Neural crest cell (in vitro differentiated cells): ENCODE measurements around the gene ARHGAP30. TPM values are rescaled to one million over a fixed set of nuclear protein-coding genes. Genes with fewer than 3 reads are reported as not detected.
A peak's percentile ranks its signal among the peaks of the same experiment; 100 is the strongest.

ENCODE experiments used
- DNase-seq: peaks from one replicate; pipeline ENCODE4 v3.0.0; 2021; ENCODE audit warnings: low read depth, mixed read lengths, low spot score
- H3K27ac Mint-ChIP-seq: one replicate; pipeline ENCODE4 v1.8.0; 2021; ENCODE audit warnings: mild to moderate bottlenecking, mixed read lengths; ENCODE audit not compliant: unreplicated experiment
- H3K27me3 Mint-ChIP-seq: 2 replicates; pipeline ENCODE4 v1.8.0; 2021; ENCODE audit warnings: low read depth, mild to moderate bottlenecking, mixed read lengths
- H3K36me3 Mint-ChIP-seq: 2 replicates; pipeline ENCODE4 v1.8.0; 2021; ENCODE audit warnings: low read depth, mild to moderate bottlenecking, mixed read lengths
- H3K4me1 Mint-ChIP-seq: 2 replicates; pipeline ENCODE4 v1.8.0; 2021; ENCODE audit warnings: mixed read lengths
- H3K4me3 Mint-ChIP-seq: one replicate; pipeline ENCODE4 v1.8.0; 2021; ENCODE audit warnings: mild to moderate bottlenecking, mixed read lengths
- H3K9me3 Mint-ChIP-seq: 2 replicates; pipeline ENCODE4 v1.8.0; 2021; ENCODE audit warnings: mixed read lengths
- CTCF ChIP-seq: fragments of 200-600 bp; sonication (generic); conservative IDR thresholded peaks from 2 replicates; pipeline ENCODE4 v1.5.0; 2021; ENCODE audit warnings: antibody characterized with exemption, mild to moderate bottlenecking
- total RNA-seq: library from RNA; stranded (reverse); gene quantifications from 2 replicates; pipeline ENCODE4 v1.2.1, GENCODE V29; 2021

ARHGAP30 gene
- total RNA-seq, 1 donor from 2014 or later = not detected

DNA sequence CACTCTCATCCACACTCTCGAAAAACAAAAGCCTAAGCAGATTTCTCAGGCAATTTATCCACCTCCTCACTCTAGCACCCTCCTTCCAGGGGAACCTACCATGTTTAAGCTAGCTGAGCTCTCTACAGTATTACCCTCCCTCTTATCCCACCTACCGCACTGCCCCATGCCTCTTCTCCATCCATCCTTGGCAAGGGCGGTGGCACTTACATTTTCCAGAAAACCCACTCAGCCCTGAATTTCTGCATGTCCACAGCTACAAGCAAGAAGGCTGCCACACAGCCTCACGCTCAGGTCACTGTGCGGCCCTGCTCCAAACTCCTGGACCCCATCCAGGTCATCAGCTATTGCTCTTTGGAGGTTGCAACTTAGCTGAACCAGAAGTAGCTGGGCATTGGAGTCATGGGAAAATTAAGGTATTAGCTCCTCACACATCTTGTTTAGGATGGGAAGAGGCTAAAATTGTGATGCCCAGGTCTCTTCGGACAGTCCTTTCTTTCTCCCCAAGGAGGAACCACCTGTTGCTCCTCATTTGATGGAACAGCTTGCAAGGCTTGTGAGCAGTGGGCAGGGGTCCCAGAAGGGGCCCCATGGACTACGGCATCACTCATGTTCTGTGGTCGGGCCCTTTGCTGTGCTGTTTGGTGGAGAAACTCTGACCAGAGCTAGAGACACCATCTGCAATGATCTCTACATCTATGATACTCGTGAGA, 29.6 kb upstream of the ARHGAP30 start:
- Mint-ChIP-seq H3K27ac (no peak overlapping the region), H3K4me1 (peaks cover 23% of the 10 kb centered on the region), H3K9me3 (no peaks in the 10 kb centered on the region), H3K36me3 (peaks cover 5% of the 10 kb centered on the region), H3K4me3 (peak overlapping the region; percentile 82), H3K27me3 (peaks cover 19% of the 10 kb centered on the region)
- TF ChIP-seq CTCF = no peak
- no peak for DNase-seq

DNA sequence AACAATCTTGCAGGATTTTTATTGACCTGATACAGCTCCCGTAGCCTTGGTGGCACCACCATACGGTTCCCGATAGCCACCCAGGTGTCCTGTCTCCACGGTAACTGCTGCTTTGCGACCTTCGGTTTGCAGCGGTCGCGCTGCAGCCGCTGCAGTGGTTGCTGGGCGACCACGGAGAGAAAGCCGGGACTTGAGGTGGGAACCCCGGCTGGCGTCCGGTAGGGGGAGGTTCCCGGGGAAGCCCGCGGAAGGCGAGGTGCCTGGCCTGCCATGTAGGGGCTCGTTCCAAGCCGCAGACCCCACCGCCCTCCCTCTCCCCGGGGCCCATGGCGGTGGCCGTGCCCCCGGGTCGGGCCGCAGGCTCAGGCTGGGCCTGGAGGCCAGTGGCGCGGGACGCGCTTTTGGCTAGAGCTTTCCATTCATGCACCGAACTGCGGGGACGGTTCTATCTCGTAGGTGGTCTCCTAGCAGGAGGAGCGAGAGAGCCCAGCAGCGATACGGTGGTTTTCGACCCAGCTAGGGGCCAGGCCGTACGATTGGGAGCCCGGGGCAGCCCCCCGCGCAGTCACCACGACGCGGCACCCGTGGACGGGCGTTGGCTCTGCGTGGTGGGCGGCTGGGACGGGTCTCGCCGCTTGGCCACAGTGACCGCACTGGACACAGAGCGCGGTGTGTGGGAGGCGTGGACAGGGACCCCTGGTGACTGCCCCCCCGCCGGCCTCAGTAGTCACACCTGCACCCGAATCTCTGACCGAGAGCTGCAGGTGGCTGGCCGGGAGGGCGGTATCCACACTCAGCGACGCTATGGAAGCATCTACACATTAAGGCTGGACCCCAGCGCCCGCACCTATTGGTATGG, 28.7 kb upstream of the ARHGAP30 start, which contains the start of gene KLHDC9:
TSS of gene KLHDC9 (plus strand) at position 152 of the 859 bp plus-strand sequence. CDS start at position 327, 175 bp downstream.
- peak; percentile 29 for TF ChIP-seq CTCF
- peak; percentile 74 for DNase-seq
- peak within 1 kb of the TSS; percentile 48 for H3K27ac Mint-ChIP-seq
- H3K27me3 Mint-ChIP-seq = peaks cover 19% of the 10 kb centered on the region
- H3K36me3 Mint-ChIP-seq = peaks cover 5% of the 10 kb centered on the region
- peaks cover 23% of the 10 kb centered on the region for H3K4me1 Mint-ChIP-seq
- H3K9me3 Mint-ChIP-seq = no peaks in the 10 kb centered on the region
- peak within 1 kb of the TSS; percentile 92 for H3K4me3 Mint-ChIP-seq

- Mint-ChIP-seq H3K9me3 (no peaks in the 10 kb centered on the region), H3K27me3 (peaks cover 19% of the 10 kb centered on the region), H3K4me1 (peaks cover 23% of the 10 kb centered on the region), H3K4me3 (peak overlapping the region; percentile 59), H3K36me3 (peaks cover 2% of the 10 kb centered on the region), H3K27ac (no peak overlapping the region)
- no peak for DNase-seq
- TF ChIP-seq CTCF = no peak
Observed at GRCh38 chr1:161096530-161096929, 26.8 kb upstream of the ARHGAP30 start.

DNA sequence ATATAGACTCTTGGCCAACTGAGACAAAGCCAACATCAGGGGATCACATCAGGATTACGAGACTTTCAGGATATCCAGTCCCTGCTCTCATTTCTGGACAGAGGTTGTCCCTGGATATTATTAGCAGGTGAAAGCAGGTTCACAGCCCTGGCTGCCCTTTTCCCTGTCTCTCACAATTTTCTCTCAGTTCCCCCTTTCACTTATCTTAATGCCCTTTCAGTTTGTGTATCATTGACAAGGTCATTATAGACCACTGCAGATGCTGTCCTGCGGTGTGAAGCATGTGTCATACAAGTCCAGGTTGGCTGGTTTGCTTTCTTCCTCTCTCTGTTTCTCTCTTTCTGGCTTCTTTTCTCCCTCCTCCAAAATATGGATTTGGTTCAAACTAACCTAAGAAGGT, 26.3 kb upstream of the ARHGAP30 start:
- DNase-seq = no peak
- no peak for TF ChIP-seq CTCF
- Mint-ChIP-seq H3K9me3 (no peaks in the 10 kb centered on the region), H3K27ac (no peak overlapping the region), H3K4me1 (peaks cover 23% of the 10 kb centered on the region), H3K27me3 (peaks cover 19% of the 10 kb centered on the region), H3K4me3 (peak overlapping the region; percentile 35), H3K36me3 (peaks cover 2% of the 10 kb centered on the region)

- no peak for DNase-seq
- H3K4me3 Mint-ChIP-seq = no peak overlapping the region
- no peak overlapping the region for H3K27ac Mint-ChIP-seq
- peaks cover 23% of the 10 kb centered on the region for H3K4me1 Mint-ChIP-seq
- peaks cover 2% of the 10 kb centered on the region for H3K36me3 Mint-ChIP-seq
- no peak for TF ChIP-seq CTCF
- peaks cover 19% of the 10 kb centered on the region for H3K27me3 Mint-ChIP-seq
- H3K9me3 Mint-ChIP-seq = no peaks in the 10 kb centered on the region
Observed at GRCh38 chr1:161095230-161095629, 25.5 kb upstream of the ARHGAP30 start.
